Stimulated activated CD8-positive, alpha-beta memory T cell treated with anti-CD3 and anti-CD28 coated beads, Interleukin-4, amount 100 ng/mL, for 1 hour (primary cell): ENCODE data around the gene PGBD5.
"Not testable (repeated sequence)": the region's sequence is repeated elsewhere in the genome, so short reads cannot be mapped to it uniquely, and the experiment has no call there.

Source experiments
- DNase-seq, 2 donors: peaks; one replicate each; pipeline ENCODE4 v3.0.0-alpha.2; 2020; ENCODE audit warnings: low read depth in 2 of 2, low spot score in 1 of 2

PGBD5 gene, protein sequence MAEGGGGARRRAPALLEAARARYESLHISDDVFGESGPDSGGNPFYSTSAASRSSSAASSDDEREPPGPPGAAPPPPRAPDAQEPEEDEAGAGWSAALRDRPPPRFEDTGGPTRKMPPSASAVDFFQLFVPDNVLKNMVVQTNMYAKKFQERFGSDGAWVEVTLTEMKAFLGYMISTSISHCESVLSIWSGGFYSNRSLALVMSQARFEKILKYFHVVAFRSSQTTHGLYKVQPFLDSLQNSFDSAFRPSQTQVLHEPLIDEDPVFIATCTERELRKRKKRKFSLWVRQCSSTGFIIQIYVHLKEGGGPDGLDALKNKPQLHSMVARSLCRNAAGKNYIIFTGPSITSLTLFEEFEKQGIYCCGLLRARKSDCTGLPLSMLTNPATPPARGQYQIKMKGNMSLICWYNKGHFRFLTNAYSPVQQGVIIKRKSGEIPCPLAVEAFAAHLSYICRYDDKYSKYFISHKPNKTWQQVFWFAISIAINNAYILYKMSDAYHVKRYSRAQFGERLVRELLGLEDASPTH

DNA sequence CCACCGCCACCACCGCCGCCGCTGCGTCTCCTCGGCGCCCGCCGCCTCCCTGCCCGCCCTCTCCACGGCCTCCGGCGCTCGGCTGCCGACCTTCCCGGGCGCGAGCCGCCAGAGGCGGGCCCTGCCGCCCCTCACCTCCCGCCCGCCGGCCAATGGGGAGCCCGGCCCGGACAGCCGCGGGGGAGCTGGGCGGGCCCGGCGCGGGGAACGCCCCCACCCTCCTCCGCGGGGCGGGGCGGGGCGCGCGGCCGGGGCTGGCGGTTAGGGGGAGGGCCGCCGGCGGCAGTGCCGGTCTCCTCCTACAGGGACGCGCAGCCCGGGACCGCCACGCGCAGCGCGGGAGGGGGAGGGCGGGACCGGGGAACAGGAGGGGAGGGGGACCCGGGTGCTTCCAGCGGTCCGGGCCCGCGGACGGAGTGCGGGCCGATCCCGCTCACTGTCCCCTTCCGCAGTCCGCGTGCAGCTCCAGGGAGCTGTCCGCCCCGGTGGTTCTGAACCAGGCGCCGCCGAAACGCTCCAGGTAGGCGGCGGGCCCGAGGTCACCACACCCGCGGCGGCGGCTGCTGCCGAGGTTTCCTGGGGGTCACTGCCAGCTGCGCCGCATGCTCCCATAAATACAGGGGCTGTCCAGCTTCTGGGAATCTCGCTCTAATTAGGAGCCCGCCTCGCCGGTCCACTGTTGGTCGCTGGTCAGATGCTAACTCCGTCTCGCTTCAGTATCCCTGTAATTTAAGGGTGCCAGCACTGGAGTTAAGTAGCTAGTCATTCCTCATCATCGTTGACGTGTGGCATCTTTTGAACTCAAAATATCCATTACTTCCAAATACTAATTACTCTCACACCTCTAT is at the start of gene PGBD5:
Gene PGBD5 (minus strand): TSS at position 87 of the 848 bp plus-strand sequence. CDS start 404 bp downstream, outside the sequence.
- DNase-seq, result peak in 1 of 2 donors; percentile 2

- not testable (repeated sequence) for DNase-seq
Measured at GRCh38 chr1:230474924-230475323, 48.8 kb upstream of the PGBD5 start.

GRCh38 chr1:230470750-230471149 is 44.6 kb upstream of the PGBD5 start:
- DNase-seq, result not testable (repeated sequence)

- no peak for DNase-seq
Measured at GRCh38 chr1:230469271-230469670, 43.1 kb upstream of the PGBD5 start.

DNA sequence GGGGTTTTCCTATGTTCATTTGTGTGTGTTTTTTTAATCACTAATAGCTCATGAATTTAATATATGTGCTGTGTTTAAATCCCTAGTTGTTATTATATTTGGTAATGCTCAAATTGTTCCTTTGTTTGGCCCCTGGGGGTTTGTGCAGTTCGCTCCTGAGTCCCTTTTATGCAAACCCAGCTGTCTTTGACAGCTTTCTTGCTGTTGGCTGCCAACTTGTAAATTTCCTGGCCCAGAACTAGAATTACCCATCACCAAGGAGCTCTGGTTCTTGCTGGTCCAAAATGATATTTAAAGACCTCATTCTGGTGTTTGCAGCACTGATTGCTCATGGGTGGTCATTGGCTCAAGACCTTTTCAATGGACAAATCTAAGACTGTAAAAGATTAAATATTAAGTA is 39.6 kb upstream of the PGBD5 start:
- no peak for DNase-seq

- DNase-seq, result no peak
Measured at GRCh38 chr1:230464671-230465070, 38.5 kb upstream of the PGBD5 start.

DNA sequence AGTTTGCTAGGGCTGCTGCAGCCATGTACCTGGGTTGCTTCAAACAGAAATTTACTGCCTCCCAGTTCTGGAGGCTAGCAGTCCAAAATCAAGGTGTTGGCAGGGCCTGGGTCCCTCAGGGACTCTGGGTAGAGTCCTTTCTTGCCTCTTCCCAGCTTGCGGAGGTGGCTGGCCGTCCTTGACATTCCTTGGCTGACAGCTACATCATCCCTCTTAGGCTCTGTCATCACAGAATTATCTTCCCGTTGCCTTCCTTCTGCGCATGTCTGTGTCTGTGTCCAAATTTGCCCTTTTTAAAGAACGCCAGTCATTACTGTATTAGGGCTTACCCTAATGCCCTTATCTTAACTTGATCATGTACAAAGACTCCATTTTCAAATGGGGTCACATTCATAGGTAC is 37.6 kb upstream of the PGBD5 start:
- no peak for DNase-seq

GRCh38 chr1:230463326-230463725 is 37.2 kb upstream of the PGBD5 start:
- no peak for DNase-seq

DNA sequence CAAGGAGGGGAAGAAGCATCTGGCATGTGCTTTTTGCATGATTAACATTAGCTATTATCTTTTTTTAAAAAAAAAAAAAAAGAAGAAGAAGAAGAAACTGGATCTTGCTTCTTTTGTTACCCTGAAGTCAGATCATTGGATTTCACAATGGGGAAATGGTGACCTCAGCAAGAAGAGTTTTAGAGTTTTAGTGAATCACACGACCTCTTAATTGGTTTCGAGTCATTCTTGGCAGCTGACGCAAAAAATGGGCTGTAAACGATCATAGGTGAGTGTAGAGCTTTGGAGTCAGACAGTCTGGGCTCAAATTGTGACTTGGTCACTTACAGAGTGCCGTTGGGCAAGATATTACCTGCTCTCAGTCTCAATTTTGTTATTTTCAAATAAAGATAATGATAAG is 33.3 kb upstream of the PGBD5 start:
- DNase-seq, result no peak

DNA sequence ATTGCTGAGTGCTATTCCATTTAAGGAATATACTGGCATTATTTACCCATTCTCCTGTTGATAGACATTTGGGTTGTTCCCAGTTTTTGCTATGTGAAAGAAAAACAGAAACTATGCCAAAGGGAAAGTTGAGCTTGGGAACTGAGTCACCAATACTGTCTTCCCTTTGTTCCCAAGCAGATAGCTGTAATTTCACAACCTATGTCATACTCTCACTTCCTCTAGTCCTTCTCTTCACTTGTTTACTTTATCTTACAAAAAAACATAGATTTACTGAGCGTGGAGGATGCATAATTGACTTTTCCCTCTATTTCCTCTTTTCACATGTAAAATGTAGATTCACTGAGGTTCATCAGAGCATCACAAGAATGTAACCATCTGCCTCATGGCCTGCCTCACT is 32.4 kb upstream of the PGBD5 start:
- DNase-seq, result no peak

DNA sequence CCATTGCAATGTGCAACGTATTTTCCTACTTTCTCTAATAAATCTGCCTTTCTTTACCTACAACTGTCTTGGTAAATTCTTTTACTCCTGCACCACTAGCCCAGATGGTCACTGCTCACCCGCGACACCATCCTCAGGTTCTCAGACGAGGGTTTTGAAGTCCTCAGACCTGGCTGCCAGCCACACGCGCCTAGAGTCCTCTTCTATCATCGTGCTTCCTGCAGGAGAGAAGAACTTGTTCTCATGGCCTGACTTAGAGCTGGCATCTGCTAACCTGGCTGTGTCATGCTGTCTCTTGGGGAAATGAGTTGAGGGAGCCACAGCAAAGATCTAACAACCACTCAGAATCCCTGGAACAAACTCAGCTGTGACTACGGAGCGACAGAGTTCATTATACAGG is 30.3 kb upstream of the PGBD5 start:
- no peak for DNase-seq

GRCh38 chr1:230455291-230455690 is 29.2 kb upstream of the PGBD5 start:
- no peak for DNase-seq

DNA sequence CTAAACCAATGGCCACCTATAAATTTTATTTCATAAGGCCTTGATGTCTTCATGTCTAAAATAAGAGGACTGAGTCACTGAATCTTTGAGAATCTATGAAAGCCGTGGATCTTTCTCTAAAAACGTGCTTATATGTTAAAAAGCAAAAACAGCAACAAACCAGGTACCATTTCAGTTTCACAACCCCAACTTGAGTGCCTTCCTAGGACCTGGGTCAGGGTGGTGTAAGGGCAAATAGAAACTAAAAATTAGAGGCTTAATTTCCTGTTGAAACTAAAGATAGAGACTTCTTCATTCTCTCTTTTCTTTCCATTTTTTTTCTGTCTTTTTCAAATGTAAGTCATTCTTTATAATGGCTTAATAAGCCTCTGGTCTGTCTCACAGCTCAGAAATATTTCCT is 27.2 kb upstream of the PGBD5 start:
- no peak for DNase-seq

GRCh38 chr1:230441183-230442029 is 15.3 kb upstream of the PGBD5 start:
- no peak for DNase-seq

DNA sequence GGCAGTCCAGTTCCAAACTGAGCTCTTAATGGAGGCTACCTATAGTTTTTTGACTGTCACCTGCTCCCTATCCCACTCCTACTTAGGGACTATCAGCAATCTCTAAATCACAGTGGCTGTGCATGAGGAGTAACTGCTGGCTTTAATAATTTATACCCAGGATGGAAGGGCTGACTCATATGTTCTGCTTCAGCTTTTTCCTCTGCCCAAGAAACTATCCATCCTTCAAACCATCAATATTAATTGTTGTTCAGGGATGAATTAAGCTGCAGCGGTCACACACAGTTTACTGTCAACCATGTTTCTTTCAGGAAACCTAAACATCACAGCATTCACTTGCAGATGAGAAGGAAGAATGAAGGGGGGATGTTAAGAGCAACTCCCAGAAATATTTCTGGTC is 9.0 kb upstream of the PGBD5 start:
- no peak for DNase-seq

- DNase-seq, result no peak
Measured at GRCh38 chr1:230431527-230431926, 5.4 kb upstream of the PGBD5 start.

DNA sequence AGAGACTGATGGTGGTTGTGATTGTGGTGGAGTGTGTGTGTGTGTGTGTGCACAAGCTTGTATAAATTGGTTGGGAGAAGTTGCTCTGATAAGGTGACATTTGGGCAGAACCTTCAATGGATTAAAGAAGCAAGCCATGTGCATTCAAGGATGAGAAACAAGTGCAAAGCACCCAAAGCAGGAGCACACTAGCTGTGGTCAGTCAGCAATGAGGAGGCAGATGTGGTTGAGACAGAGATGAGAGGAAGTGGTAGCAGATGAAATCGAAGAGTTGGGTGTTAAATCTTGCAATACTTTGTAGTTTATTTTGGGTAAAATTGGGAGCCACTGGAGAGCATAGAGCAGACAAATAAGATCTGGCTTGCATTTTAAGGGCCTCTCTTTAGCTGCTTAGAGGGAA is 4.4 kb upstream of the PGBD5 start:
- no peak for DNase-seq

DNA sequence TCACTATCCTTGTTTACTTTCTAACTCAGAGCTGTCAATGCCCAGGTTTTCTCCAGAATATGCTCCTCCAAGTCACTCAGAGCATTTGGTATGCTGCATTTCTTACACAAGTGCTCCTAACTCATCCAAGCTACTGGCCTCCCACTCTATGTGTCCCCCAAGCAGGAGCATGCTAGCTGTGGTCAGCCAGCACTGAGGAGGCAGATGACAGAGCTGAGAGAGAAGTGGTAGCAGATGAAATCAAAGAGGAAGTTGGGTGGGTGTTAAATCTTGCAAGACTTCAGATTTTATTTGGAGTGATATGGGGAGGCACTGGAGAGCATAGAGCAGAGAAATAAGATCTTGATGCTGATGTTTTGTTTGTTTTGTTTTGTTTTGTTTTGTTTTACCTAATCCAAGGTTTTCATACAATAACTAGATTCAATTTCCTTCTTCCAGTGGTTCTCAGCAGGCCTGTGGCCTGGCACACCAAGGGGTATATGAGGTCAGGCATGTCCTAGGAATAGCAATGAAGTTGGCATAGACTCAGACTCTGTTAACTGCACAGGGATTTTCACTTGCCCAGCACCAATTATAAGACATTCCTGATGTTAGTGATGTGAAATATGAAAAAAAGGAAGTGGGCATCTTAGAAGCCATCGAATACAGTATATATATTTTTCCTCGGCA is 3.1 kb upstream of the PGBD5 start:
- no peak for DNase-seq

GRCh38 chr1:230427981-230428380 is 1.8 kb upstream of the PGBD5 start:
- no peak for DNase-seq

DNA sequence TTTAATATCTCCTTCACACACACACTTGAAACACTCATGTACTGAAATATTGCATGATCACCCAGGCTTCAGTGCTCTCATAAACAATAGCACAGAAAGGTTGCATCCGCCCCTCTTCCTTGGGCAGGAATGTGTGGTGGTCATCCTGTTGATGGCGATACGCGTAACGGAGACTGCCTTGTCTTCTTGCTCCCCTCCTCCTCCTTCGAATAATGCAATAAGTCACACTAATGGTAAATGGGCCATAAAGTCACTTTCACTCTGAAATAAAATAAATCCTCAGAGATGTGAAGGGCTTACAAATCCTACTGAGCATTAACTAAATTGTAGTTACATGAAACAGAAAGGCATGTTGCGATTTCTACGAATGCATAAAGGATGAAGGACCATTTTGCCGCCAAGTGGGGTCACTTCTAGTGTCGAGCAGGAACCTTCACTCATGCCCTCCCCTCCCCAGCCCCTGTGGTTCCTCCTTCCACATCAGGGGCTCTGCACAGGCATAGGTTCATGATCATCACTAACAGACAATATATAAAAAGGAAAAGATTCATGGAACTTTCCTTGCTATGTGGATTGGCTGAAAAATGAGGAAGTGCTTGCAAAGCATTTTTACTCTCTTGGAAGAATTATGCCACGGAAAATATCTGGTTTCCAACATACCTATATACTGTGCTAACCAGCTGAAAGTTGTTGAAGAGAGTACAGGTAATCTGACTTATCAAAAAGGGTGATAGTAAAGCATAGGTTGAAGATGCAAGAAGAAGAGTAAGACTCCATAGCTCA is 1.2 kb upstream of the PGBD5 start:
- DNase-seq, result no peak
